ENCODE data around the gene POC1A. TPM values are rescaled to one million over a fixed set of nuclear protein-coding genes. Genes with fewer than 3 reads are reported as not detected.
"Not testable (repeated sequence)": the region's sequence is repeated elsewhere in the genome, so short reads cannot be mapped to it uniquely, and the experiment has no call there.

The POC1A gene
- total RNA-seq, 1 experiment from 2014 or later = 9.8 TPM

- ChIA-PET CTCF (interaction anchor here (0.7 kb wide), 1 partner anchor 19 kb away, joined by 3 read pairs; no protein-coding TSS in a partner anchor), POLR2A (no interaction called here)
- no peaks in the 10 kb centered on the region for H3K36me3 Mint-ChIP-seq (ENCODE audit: insufficient read depth, unreplicated experiment)
- H3K9me3 Mint-ChIP-seq (ENCODE audit: unreplicated experiment) = no peaks in the 10 kb centered on the region
- intact Hi-C loops (cut with micrococcal nuclease) = no loop called here
- DNase-seq (ENCODE audit: unreplicated experiment) = no peak
- no peaks in the 10 kb centered on the region for H3K27me3 Mint-ChIP-seq (ENCODE audit: insufficient read depth, unreplicated experiment)
- no peak overlapping the region for H3K27ac Mint-ChIP-seq (ENCODE audit: low read depth, unreplicated experiment)
- no TSS peak for BruUV-seq (replicated peaks)
- no peak for TF ChIP-seq CTCF (IDR thresholded peaks at IDR 0.05; ENCODE audit: unreplicated experiment)
- H3K4me1 Mint-ChIP-seq (ENCODE audit: insufficient read depth, unreplicated experiment) = peaks cover 28% of the 10 kb centered on the region
- H3K4me3 Mint-ChIP-seq (ENCODE audit: unreplicated experiment) = no peak overlapping the region
These were observed 119.6 kb downstream of the POC1A start for GRCh38 chr3:52034651-52035050.

- H3K4me1 Mint-ChIP-seq (ENCODE audit: insufficient read depth, unreplicated experiment) = peaks cover 24% of the 10 kb centered on the region
- ChIA-PET CTCF (interaction anchor here (2.5 kb wide), 1 partner anchor 10 kb away, joined by 10 read pairs; no protein-coding TSS in a partner anchor), POLR2A (no interaction called here)
- no peaks in the 10 kb centered on the region for H3K36me3 Mint-ChIP-seq (ENCODE audit: insufficient read depth, unreplicated experiment)
- DNase-seq (ENCODE audit: unreplicated experiment) = no peak
- no peaks in the 10 kb centered on the region for H3K9me3 Mint-ChIP-seq (ENCODE audit: unreplicated experiment)
- TF ChIP-seq CTCF (IDR thresholded peaks at IDR 0.05; ENCODE audit: unreplicated experiment) = no peak
- no TSS peak for BruUV-seq (replicated peaks)
- intact Hi-C loops (cut with micrococcal nuclease) = no loop called here
- H3K4me3 Mint-ChIP-seq (ENCODE audit: unreplicated experiment) = no peak overlapping the region
- H3K27me3 Mint-ChIP-seq (ENCODE audit: insufficient read depth, unreplicated experiment) = no peaks in the 10 kb centered on the region
- no peak overlapping the region for H3K27ac Mint-ChIP-seq (ENCODE audit: low read depth, unreplicated experiment)
These were observed 120.0 kb downstream of the POC1A start for GRCh38 chr3:52034212-52034611.

DNA sequence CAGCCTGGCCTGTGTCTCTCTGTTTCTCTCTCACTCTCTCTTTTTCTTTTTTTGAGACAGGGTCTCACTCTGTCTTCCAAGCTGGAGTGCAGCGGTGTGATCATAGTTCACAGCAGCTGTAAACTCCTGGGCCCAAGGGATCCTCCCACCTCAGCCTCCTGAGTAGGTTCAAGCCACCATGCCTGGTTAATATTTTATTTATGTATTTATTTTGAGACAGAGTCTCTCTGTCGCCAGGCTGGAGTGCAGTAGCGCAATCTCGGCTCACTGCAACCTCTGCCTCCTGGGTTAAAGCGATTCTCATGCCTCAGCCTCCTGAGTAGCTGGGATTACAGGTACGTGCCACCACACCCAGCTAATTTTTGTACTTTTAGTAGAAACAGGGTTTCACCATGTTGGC, 120.5 kb downstream of the POC1A start:
- ChIA-PET CTCF (interaction anchor here (2.5 kb wide), 1 partner anchor 11 kb away, joined by 10 read pairs; no protein-coding TSS in a partner anchor), POLR2A (interaction anchor here (0.9 kb wide), 1 partner anchor 244 kb away, joined by 3 read pairs; the partner anchor contains the start of gene WDR82)
- H3K9me3 Mint-ChIP-seq (ENCODE audit: unreplicated experiment); H3K36me3 Mint-ChIP-seq (ENCODE audit: insufficient read depth, unreplicated experiment); DNase-seq (ENCODE audit: unreplicated experiment); H3K4me3 Mint-ChIP-seq (ENCODE audit: unreplicated experiment); H3K27me3 Mint-ChIP-seq (ENCODE audit: insufficient read depth, unreplicated experiment); BruUV-seq (replicated peaks); H3K27ac Mint-ChIP-seq (ENCODE audit: low read depth, unreplicated experiment); intact Hi-C loops (cut with micrococcal nuclease): not testable (repeated sequence)
- peaks cover 24% of the 10 kb centered on the region for H3K4me1 Mint-ChIP-seq (ENCODE audit: insufficient read depth, unreplicated experiment)

DNA sequence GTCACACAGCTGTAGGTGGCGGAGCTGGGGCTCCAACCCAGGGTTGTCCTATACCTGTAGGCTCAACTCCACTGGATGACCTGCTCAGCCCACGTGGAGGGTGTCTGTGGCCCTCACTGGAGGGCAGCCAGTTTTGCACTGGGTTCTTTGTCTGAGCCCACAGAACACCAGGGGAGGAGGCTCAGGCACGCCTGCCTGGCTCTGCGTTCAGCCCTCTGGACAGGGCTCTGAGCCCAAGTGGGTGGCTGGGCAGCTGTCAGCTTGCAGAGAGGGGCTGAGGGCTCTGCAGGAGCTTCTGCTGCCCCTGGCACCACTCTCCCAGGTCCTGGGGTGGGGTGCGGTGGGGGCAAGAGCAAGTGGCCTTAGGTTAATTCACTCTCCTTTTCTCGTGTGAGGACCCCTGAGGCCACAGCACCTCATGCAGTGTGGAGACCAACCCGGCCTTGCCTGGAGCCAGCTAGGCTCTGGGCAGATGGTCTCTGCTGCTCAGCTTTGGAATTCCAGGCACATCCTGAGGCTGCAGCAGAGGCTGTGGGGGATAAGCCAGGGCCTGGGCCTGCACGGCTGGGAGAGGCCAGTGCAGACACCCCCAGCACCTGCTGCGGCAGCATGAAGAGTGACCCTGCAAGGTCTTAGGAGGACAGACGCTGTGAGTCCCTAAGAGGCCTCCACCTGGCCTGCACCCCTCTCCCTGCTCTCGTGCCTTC, 121.4 kb downstream of the POC1A start:
- ChIA-PET POLR2A (interaction anchor here (0.9 kb wide), 1 partner anchor 245 kb away, joined by 3 read pairs; the partner anchor contains the start of gene WDR82), CTCF (interaction anchor here (0.7 to 2.5 kb wide), 6 partner anchors 12 to 187 kb away, joined by 3 to 10 read pairs (median 4); no protein-coding TSS in a partner anchor)
- no peaks in the 10 kb centered on the region for H3K27me3 Mint-ChIP-seq (ENCODE audit: insufficient read depth, unreplicated experiment)
- no TSS peak for BruUV-seq (replicated peaks)
- H3K27ac Mint-ChIP-seq (ENCODE audit: low read depth, unreplicated experiment) = no peak overlapping the region
- intact Hi-C loops (cut with micrococcal nuclease) = no loop called here
- peaks cover 18% of the 10 kb centered on the region for H3K4me1 Mint-ChIP-seq (ENCODE audit: insufficient read depth, unreplicated experiment)
- no peak for TF ChIP-seq CTCF (IDR thresholded peaks at IDR 0.05; ENCODE audit: unreplicated experiment)
- H3K4me3 Mint-ChIP-seq (ENCODE audit: unreplicated experiment) = no peak overlapping the region
- no peaks in the 10 kb centered on the region for H3K9me3 Mint-ChIP-seq (ENCODE audit: unreplicated experiment)
- no peaks in the 10 kb centered on the region for H3K36me3 Mint-ChIP-seq (ENCODE audit: insufficient read depth, unreplicated experiment)
- DNase-seq (ENCODE audit: unreplicated experiment) = no peak

Measured in MCF 10A (cell line).